ENCODE measurements around the gene ECSCR. TPM values are rescaled to one million over a fixed set of nuclear protein-coding genes. Genes with fewer than 3 reads are reported as not detected.
A peak's percentile ranks its signal among the peaks of the same experiment; 100 is the strongest.
"Not testable (repeated sequence)": the region's sequence is repeated elsewhere in the genome, so short reads cannot be mapped to it uniquely, and the experiment has no call there.

Gene ECSCR
- total RNA-seq, 1 donor from 2014 or later: 5.0 TPM

DNA sequence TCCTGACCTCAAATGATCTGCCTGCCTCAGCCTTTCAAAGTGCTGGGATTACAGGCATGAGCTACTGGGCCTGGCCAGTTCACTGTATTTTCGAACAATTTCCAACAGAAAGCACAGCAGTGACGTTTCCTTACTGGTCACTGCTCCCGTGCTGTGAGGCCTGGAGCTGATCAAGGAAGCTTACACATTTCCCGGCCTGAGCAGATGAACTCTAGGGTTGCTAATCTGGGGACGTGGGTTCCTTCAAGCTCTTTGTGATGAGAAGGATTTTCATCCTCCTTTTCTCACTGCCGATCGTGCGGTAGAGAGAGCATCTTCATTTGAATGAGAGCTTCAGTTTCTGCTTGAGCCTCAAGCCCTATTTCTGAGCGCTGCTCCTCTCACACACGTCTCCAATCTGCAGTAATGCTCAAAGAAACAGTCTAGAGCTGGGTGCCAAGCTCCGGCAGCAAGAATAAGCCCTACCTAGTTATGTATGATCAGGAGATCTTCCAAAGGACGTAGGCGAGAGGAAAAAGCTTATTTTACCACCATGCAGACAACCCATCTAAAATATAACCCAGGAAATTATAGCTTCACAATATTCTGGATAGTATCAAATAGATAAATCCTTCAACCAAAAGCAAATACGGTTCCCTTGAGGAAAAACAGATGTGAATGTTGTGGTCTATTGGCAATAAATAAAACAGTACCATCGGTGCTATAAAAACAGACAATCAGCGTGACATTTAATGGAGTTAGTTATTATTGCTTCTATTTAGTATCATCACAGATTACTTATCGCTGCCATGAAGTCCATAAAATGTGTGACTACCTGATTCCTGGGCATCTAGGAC lies 51.3 kb downstream of the ECSCR start:
- no peak for ATAC-seq

DNA sequence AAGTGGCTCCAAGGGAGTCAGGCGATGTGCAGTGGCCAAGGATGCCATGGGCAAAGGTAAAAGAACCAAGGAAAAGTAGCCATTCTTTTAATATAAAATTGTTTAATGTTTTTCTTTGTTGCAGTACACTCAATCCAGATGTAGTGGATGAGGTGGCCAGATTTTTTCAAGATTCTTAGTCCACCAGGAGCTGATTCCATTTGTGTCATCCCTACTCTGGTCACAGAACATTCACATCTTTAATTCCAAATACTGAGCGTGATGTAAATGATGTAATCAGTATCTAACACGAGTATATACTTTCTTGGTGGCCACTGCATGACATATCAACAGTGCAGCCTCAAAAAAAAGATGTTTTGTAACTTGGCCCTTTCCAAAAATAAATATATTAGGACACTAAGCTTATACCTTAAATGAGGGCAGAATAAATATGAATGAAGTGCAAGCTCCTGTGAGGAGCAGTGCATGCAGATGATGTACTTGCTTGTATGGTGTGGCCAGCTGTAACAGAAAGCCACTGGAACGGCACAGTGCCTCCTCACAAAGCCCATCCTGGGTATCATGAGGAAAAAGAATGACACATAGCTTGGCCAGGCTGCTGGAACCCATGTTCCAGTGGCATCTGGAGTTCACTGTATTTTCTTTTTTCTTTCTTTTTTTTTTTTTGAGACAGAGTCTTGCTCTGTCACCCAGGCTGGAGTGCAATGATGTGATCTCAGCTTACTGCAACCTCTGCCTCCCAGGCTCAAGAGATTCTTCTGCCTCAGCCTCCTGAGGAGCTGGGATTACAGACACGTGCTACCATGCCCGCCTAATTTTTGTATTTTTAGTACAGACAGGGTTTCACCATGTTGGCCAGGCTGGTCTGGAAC lies 52.2 kb downstream of the ECSCR start:
- ATAC-seq: no peak

DNA sequence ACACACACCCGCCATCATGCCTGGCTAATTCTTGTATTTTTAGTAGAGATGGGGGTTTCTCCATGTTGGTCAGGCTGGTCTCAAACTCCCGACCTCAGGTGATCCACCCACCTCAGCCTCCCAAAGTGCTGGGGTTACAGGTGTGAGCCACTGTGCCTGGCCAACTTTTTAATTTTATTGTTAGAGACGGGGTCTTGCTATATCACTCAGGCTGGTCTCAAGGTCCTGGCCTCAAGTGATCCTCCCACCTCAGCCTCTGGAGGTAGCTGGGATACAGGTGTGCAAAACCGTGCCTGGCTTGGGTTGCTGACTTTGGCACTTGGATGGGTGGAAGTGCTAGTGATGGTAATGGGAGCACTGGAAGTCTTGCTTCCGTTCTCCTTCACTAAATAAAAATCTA lies 53.4 kb downstream of the ECSCR start:
- ATAC-seq: not testable (repeated sequence)

DNA sequence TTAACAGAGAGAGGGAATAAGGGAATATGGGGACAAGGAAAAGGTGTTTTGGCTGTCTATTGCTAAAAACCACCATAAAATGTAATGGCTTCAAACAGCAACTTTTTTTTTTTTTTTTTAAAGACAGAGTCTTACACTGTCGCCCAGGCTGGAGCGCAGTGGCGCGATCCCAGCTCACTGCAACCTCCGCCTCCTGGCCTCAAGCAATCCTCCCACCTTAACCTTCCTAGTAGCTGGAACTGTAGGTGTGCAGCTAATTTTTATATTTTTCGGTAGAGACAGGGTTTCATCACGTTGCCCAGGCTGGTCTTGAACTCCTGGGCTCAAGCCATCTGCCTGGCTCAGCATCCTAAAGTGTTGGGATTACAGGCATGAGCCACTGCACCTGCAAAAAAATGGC lies 54.4 kb downstream of the ECSCR start:
- ATAC-seq: no peak

DNA sequence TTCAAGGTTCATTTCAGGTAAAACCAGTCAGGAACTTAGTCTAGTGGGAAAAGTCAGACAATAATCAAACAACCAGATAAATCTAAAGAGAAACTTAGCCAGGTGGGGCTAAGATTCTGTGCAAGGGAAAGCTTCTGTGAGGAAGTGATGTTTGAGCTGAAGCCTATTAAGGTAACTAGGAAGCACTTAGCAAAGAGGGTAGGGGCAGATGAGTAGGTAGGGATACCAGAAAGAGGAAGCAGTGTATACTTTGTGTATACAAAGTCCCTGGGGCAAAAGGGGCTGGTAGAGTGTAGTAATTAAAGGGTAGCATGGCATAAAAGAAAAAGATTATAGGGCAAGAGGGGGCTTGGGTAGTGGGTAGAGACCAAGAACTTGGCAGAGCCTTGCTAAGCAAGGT lies 55.0 kb downstream of the ECSCR start:
- peak; percentile 35 for ATAC-seq

DNA sequence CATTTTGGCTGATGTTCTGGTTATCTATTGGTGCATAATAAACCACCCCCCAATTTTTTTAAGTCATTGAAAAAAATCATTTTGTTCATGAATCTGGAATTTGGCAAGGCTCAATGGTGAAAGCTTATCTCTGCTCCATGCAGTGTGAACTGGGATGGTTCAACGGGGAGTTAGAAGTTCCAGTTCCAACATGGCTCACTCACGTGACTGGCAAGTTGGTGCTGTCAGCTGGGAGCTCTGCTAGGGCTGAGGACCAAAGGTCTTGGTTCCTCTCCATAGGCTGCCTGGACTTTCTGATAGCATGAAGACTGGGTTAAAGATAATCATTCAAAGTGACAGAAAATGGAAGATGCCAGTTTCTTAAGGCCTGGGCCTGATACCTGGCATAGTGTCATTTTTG lies 55.6 kb downstream of the ECSCR start:
- ATAC-seq: no peak

DNA sequence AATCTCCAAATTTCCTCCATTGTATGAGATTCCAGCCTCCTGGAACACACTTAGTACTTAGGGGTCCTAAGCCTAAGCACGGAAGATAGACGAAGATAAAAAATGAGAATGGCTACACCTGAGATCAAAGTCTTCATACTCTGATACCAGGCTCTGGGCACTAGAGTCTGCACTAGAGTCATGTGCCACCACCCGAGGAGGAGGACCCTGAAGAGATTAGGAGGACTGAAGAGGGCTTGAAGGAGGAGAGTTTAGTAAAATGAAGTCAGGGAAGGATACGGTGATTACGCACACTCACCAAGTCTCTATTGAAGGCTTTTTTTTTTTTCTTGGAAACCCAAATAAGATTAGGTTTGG lies 58.1 kb downstream of the ECSCR start:
- no peak for ATAC-seq

DNA sequence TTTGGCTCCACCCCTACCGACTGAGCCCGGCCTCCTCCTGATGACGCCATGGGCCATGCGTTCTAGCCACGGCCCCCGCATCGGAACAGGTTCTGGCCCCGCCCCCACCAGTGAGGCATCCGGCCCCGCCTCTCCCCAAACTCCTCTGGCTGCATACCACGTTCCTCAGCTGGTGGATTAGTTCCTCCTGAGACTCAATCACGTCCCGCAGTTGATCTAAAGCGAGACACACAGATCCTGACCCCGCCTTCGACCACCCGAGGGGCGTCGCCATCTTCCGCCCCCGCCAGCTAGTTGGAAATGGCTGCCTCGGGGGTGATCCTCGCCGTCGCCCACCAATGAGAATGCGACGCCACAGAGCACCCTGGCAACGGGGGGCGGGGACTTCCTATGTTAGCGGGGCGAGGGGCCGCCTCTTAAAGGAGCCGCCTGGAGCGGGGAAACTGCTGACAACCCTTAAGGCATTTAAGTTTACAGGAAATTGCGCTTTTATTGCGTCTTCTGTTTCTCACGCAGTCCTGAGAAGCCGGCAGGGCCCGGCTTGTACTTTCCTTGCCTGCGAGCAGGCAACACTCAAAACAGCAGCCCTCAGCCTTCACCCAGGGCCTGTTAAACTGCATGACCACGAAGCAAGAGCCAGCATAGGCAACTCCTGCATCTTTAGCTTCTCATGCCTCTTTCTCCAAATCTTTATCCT lies 58.6 kb downstream of the ECSCR start, which contains the start of gene SPATA24:
SPATA24 (minus strand) TSS at position 303 of the 697 bp plus-strand sequence; CDS start at position 274, 29 bp downstream.
- ATAC-seq: peak; percentile 92

DNA sequence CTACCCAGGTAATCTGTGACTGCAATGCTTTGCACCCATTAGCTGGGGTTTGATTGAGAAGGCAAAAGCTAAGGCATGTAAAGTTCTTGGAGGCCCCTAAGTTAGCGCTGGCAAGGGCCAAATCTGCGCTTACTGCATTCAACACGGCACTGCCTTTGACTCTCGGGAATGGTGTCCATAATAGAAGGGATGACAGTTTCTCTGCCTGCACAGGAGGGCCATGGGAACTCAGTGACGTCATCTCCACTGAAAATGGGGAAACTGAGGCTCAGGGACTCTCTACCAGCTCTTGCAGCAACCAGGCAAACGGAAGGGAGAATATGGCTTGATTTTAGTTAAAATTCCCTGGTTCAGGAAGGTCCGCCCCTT lies 59.1 kb downstream of the ECSCR start:
- peak; percentile 5 for ATAC-seq

DNA sequence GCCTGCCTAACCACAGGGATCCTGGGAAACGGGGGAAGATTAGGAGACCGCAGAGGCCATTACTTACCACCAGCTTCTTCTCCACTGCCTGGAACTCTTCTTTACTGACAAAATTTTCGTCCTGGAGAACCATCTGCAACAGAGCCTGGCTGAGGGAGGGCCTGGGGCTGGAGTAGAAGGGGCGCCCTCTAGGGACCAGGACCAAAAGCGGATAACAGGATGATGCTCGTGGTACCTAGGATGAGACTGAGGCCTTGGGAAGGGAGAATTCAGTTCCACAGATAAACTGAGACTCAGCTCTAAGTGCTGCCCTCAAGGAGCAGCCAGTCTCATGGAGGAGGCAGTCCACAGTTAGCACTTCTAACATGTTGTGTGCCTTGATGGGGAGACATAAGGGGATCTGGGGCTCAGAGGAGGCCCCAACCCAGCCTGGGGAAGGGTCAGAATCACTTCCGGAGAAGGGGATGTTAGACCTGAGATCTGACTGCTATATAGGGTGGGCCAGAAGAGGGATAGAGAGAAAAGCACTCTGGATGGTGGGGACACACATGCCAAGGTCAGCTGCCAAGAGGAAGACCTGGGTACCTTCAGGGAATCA lies 59.9 kb downstream of the ECSCR start:
- no peak for ATAC-seq

DNA sequence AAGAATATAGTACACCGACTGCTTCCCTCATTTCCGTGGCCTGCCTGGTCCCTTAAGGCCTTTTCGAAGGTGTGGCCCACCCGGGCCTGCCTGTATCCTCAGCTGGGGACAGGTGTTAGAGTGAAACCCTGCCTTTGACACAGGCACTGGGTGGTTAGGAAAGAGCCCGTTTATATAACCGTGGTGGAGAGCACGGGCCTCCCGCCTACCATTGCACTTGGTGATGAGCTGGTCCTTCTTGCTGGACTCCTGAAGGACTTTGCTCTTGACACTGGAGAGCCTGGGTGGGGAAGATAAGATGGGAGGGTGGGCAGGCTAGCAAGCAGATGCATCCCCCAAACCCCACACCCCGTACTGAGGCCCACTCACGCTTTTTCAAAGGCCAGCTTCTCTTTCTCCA lies 61.0 kb downstream of the ECSCR start:
- no peak for ATAC-seq

DNA sequence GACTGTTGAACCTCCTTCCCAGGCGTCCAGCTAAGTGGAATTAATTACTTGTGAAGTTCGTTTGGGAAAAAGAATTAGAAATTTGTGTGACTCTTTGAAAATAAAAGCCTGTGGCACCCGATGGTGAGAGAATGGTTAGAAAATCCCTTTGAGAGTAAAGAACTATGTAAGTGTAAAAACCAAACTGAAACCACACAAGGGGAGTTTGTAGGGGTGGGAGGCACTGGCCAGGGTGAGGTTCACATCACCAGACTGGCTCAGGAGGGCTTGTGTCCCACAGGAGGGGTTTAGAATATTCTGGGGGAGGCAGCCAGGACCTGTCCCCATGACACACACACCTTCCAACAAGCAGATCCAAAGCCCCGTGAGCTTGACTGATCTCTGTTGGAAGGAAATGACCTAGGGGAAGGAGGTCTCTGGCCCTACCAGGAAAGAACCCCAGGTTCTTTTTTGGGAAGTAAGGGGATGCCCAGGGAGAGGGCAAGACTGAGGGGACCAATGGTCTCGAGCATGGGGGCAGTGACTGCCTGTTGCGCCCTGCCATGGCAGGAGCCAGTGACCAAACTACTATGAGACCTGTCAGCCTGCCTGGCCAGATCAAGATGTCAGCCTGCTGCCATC lies 62.9 kb downstream of the ECSCR start:
- no peak for ATAC-seq

Other genes starting within 250 kb of the ECSCR start
- 60.5 TPM for gene MATR3, start 169.0 kb downstream of the ECSCR start, total RNA-seq
- 38.1 TPM for gene PAIP2, start 120.9 kb downstream of the ECSCR start, total RNA-seq
- 0.28 TPM for gene SLC23A1, start 79.4 kb downstream of the ECSCR start, total RNA-seq
- 3.3 TPM for gene MZB1, start 72.8 kb downstream of the ECSCR start, total RNA-seq
- 1.9 TPM for gene PROB1, start 67.6 kb downstream of the ECSCR start, total RNA-seq
- 3.7 TPM for gene SPATA24, start 58.7 kb downstream of the ECSCR start, total RNA-seq
- gene DNAJC18, start 23.2 kb downstream of the ECSCR start, total RNA-seq: 2.2 TPM
- gene SMIM33, start 8.3 kb upstream of the ECSCR start, total RNA-seq: not detected
- gene STING1, start 20.0 kb upstream of the ECSCR start, total RNA-seq: 45.5 TPM
- 119 TPM for gene UBE2D2, start 98.6 kb upstream of the ECSCR start, total RNA-seq
- gene CXXC5, start 185.6 kb upstream of the ECSCR start, total RNA-seq: 22.6 TPM

Measured in esophagus mucosa (tissue), 1 donor.